SK-N-SH (cell line): ENCODE results near the gene CREB5.

ENCODE experiments used
- CHD2 ChIP-seq: fragments of 150-350 bp; IDR thresholded peaks from 2 replicates; pipeline ENCODE4 v1.6.1; 2018; ENCODE audit warnings: low read length; ENCODE audit not compliant: partially characterized antibody
- CTCF ChIP-seq: fragments of 200-600 bp; sonication (generic); IDR thresholded peaks from 2 replicates; pipeline ENCODE4 v1.6.1; 2017; ENCODE audit warnings: antibody characterized with exemption, mild to moderate bottlenecking, moderate library complexity
- EP300 ChIP-seq, 2 experiments: IDR thresholded peaks; 2 replicates each; pipeline versions ENCODE4 v1.4.0 to v1.6.1; 2012; ENCODE audit warnings: borderline replicate concordance in 1 of 2, low read depth in 1 of 2, low read length in 1 of 2
- GATA2 ChIP-seq: sonication (generic); formaldehyde crosslinking; IDR thresholded peaks from 2 replicates; pipeline ENCODE4 v1.5.0; 2020; ENCODE audit warnings: mild to moderate bottlenecking, missing genetic modification reagents
- POLR2AphosphoS5 ChIP-seq: IDR thresholded peaks from 2 replicates; pipeline ENCODE4 v1.6.1; 2012; ENCODE audit warnings: low read depth, low read length
- RAD21 ChIP-seq: IDR thresholded peaks from 2 replicates; pipeline ENCODE4 v1.6.1; 2012; ENCODE audit warnings: mild to moderate bottlenecking, low read length
- TAF1 ChIP-seq: IDR thresholded peaks from 2 replicates; pipeline ENCODE4 v1.6.1; 2012; ENCODE audit warnings: low read depth, mild to moderate bottlenecking, low read length, moderate library complexity, borderline replicate concordance
- TEAD4 ChIP-seq: IDR thresholded peaks from 2 replicates; pipeline ENCODE4 v1.4.0; 2012; ENCODE audit warnings: mild to moderate bottlenecking, borderline replicate concordance; ENCODE audit not compliant: insufficient read depth
- USF1 ChIP-seq: IDR thresholded peaks from 2 replicates; pipeline ENCODE4 v1.4.0; 2012; ENCODE audit warnings: low read depth, borderline replicate concordance
- YY1 ChIP-seq: IDR thresholded peaks from 2 replicates; pipeline ENCODE4 v1.4.0; 2012; ENCODE audit warnings: low read depth, mild to moderate bottlenecking

- TF ChIP-seq CHD2 (no peak), POLR2AphosphoS5 (no peak), CTCF (no peak), EP300 (IDR thresholded peaks at IDR 0.05; ENCODE audit: borderline replicate concordance in 1 of 2, low read depth in 1 of 2, low read length in 1 of 2) (no peak), TAF1 (no peak), USF1 (no peak), RAD21 (no peak), TEAD4 (no peak), GATA2 (CRISPR knock-in tag) (no peak), YY1 (no peak)
Measured at GRCh38 chr7:28813243-28813962, 401.1 kb downstream of the CREB5 start.
